Measurements from ENCODE around the gene CD33.
A peak's percentile ranks its signal among the peaks of the same experiment; 100 is the strongest.

The CD33 gene

DNA sequence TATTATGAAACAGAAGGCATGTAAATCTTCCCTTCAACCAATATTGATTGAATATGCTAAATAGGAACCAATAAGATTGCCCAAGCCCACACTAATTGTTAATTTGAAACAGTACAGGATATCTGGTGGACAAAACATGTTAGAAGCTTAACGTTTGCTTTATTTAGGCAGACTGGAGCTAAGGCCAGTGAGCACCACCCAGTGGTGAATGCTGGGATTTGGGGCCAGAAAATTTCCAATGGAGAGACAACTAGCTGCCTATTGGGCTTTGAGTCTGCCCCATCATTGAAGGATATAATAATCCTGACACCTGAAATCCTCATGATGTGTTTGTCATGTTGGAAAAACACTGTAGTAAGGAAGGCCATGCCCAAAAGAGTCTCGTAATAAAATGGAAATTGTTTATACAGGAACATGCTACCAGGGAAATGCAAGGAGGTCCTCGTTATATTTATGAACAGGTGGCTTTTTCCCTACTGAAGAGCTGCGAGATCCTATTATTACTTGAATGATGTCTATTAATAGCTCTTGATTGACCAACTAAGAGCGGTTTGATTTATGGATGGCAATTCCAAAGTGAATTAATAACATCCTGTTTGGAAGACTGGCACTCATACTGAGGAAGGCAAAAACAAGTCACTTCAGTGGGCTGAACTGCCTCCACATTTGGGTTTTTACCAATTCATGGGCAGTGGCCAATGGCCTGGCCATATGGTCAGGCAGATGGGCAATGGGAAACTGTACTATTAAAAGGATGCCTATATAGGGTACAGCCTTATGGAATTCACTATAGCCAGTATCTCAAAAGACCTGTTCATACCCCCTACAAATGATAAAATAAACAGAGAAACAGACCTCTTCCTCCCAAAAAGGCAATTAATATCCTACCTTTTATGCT lies 34.7 kb downstream of the CD33 start:
- DNase-seq: peak; percentile 19

DNA sequence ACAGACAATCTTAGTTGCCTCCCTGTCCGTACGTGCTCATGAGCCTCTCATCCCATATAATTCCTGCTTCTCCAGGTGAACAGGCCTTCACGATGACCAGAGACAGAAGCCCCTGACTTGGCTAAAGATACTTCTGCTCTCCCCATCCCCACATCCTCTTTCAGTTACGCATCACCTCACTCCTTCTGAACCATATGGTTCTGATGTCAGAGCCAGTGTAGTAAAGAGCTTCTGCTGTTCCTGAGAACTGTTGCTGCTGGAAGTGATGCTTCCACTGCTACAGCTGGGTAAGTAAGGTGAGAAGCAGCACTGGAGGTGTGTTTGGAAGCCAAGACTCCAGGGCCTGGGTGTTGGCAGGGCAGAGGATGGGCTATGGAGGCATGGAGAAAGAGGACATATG lies 38.9 kb downstream of the CD33 start:
- DNase-seq: no peak

DNA sequence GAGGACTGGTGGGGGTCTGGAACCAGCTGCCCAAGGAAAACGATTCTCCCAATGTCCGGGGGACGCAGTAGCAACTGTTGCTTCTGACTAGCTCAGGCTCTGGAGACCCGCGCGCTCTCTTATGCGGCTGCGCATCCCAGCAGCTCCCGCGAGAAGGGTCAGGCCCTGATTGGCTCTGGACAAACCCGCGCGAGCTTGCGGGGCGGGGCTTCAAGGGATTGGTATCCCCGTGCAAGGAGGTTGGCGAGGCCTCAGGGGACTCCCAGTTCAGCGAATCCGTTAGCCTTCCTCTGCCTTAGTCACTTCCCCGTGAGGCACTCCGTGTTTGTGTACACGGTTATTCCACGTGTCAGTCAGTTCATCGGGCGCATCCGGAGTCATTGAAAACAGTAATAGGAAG lies 46.2 kb downstream of the CD33 start:
- DNase-seq: no peak

DNA sequence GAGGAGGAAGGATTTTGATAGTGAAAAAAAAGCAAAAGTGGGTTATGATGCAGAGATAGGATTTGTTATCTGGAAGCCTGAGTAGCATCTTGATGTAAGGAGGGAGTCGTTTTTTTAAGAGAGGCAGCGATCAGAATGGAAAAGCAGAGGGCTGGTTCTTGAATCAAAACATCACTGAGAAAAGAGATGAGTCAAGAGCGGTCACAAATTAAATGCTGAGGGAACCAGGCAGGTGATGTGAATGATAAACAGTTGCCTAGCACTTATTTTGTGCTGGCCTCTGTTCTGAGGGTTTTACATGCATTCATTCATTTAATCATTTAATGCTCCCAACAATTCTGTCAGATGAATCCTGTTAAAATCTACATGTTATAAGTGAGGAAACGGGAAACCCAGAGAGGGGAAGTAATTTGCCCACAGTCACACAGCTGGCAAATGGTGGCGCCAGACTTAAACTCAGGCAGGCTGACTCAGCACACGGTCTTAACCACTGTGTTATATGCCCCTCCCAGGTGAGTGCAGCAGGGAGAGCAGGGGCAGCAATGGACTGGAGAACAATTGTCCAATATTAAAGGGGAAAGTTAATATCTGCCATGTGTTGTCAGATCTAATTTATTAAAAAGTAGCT lies 47.4 kb downstream of the CD33 start:
- no peak for DNase-seq

DNA sequence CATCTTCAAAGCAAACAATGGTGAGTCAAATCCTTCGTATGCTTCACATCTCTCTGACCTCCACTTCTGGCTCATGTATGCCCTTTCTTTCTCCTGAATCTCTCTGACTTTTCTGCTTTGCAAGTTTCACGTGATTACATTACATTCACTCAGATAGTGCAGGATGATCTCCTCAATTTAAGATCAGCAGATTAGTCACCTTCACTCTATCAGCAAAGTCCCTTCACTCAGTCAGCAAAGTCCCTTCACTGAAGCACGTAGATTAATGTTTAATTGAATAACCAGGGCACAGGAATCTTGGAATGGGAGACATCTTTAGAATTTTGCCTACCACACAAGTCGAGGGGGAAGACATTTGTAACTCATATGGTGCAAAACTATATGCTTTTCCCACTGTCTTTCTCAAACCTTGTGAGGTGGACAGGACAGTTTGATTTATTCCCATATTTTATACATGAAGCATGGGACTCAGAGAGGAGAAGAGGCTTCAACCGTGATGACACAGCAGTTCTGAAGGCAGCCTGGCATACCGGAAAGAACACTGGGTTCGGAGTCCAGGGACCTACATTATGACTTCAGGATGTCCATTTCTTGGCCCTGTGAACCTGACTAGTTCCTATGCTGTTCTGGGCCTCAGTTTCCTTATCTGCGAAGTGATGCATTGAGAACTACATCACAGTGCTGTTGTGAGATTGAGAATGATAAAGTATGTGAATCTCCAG lies 49.3 kb downstream of the CD33 start:
- DNase-seq: no peak

DNA sequence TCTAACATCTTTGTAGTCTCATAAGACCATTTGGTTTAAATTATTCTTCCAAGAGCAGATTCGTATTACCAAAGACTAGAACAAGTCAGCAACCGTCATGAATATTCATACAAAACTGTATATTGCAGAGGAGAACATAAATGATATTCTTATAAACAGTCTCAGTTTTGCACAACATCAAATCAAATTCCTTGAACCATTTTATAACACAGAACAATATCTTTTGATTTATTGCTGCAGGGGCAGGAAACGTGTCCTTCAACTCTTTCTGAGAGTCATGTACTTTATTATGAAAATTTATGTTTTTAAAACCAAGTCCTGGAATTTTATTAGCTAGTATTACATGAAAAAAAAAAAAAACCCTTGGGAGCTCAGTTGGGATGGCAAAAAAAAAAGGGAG lies 52.2 kb downstream of the CD33 start:
- no peak for DNase-seq

DNA sequence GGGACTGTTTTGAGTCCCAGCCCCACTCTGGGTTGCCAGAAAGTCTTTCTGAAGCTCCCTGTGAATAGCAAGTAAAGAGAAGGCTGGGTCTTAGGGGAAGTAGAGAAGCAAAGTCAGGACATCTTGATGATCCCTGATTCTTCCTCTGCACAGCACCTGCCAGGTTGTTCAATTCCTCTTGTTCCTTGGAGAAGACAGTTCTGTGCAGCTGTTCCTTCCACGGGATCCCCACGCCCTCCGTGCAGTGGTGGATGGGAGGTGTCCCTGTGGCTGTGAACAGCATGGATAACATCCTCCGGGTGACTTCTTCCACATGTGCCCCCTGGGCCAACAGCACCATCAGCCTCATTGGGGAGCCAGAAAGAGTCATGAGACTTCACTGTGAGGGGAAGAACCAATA lies 57.5 kb downstream of the CD33 start:
- DNase-seq: no peak

DNA sequence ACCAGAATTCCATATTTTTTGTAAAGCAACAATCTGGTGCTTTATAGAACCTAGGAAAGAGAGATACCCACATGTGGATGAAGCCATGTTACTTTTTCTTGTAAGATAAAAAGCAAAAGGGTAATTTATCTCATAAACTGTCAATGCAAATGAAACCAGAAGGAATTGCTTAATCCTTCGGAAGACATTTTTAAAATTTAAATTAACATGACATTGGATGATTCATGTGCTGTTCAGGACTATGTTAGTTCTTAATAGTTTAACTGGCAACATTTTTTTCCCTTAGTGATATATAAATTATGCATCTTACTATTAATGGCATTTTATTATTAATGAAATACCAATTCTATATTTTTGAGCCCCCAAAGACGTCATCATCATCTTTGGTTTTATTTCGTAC lies 60.8 kb downstream of the CD33 start:
- DNase-seq: no peak
